ENCODE measurements around the gene NDUFB10. TPM values are rescaled to one million over a fixed set of nuclear protein-coding genes. Genes with fewer than 3 reads are reported as not detected.

Gene NDUFB10
- total and polyA plus RNA-seq, 3 donors from 2014 or later, result 127 to 211 (median 186) TPM

- TF ChIP-seq CTCF (IDR thresholded peaks at IDR 0.05) (no peak), POLR2A (IDR thresholded peaks at IDR 0.05) (no peak)
- no peaks in the 10 kb centered on the region for H3K36me3 ChIP-seq (ENCODE audit: low read depth, missing control alignments)
- H3K4me1 ChIP-seq, result peaks cover under 1% of the 10 kb centered on the region
- H3K9me3 ChIP-seq, result no peaks in the 10 kb centered on the region
- H3K27ac ChIP-seq, result no peak overlapping the region
- no peak overlapping the region for H3K4me3 ChIP-seq
- intact Hi-C loops (cut with DNase I; ENCODE audit: low total_unique reads), result no loop called here
- no peaks in the 10 kb centered on the region for H3K27me3 ChIP-seq
- WGBS, 2 donors, result 57% methylated on average over 7 to 21 of the region's 21 CpGs
- no peak for DNase-seq
These were observed 45.8 kb upstream of the NDUFB10 start for GRCh38 chr16:1913327-1914083.

GRCh38 chr16:1914084-1914608 lies 45.2 kb upstream of the NDUFB10 start:
- H3K36me3 ChIP-seq (ENCODE audit: low read depth, missing control alignments), result no peaks in the 10 kb centered on the region
- peaks cover 2% of the 10 kb centered on the region for H3K4me1 ChIP-seq
- WGBS, 2 donors, result 51 to 58% methylated on average over 9 to 15 of the region's 15 CpGs
- no peak overlapping the region for H3K4me3 ChIP-seq
- H3K27me3 ChIP-seq, result no peaks in the 10 kb centered on the region
- DNase-seq, result no peak
- no peaks in the 10 kb centered on the region for H3K9me3 ChIP-seq
- no peak overlapping the region for H3K27ac ChIP-seq
- TF ChIP-seq CTCF (IDR thresholded peaks at IDR 0.05) (no peak), POLR2A (IDR thresholded peaks at IDR 0.05) (no peak)
- intact Hi-C loops (cut with DNase I; ENCODE audit: low total_unique reads), result no loop called here

- WGBS, 2 donors, result 75 to 82% methylated on average over 8 of the region's 8 CpGs
- no peak for DNase-seq
These were observed 44.4 kb upstream of the NDUFB10 start for GRCh38 chr16:1914988-1915387.

GRCh38 chr16:1915732-1916639 lies 43.4 kb upstream of the NDUFB10 start:
- no peak for DNase-seq
- no peaks in the 10 kb centered on the region for H3K9me3 ChIP-seq
- no peak overlapping the region for H3K4me3 ChIP-seq
- H3K36me3 ChIP-seq (ENCODE audit: low read depth, missing control alignments), result no peaks in the 10 kb centered on the region
- 69 to 85% methylated on average over 13 to 25 of the region's 25 CpGs for WGBS, 2 donors
- TF ChIP-seq POLR2A (IDR thresholded peaks at IDR 0.05), result no peak
- no peak for TF ChIP-seq CTCF (IDR thresholded peaks at IDR 0.05)
- peaks cover 2% of the 10 kb centered on the region for H3K4me1 ChIP-seq
- intact Hi-C loops (cut with DNase I; ENCODE audit: low total_unique reads), result no loop called here
- no peak overlapping the region for H3K27ac ChIP-seq
- H3K27me3 ChIP-seq, result no peaks in the 10 kb centered on the region

More at GRCh38 chr16:1914988-1915387, 44.4 kb upstream of the NDUFB10 start:
- Histone ChIP-seq H3K36me3 (ENCODE audit: low read depth, missing control alignments) (no peaks in the 10 kb centered on the region), H3K27me3 (no peaks in the 10 kb centered on the region), H3K9me3 (no peaks in the 10 kb centered on the region), H3K27ac (no peak overlapping the region), H3K4me3 (no peak overlapping the region), H3K4me1 (peaks cover 2% of the 10 kb centered on the region)
- intact Hi-C loops (cut with DNase I; ENCODE audit: low total_unique reads), result no loop called here
- TF ChIP-seq POLR2A (IDR thresholded peaks at IDR 0.05) (no peak), CTCF (IDR thresholded peaks at IDR 0.05) (no peak)

Measured in testis (tissue), 3 donors.